NCI-H226 (cell line): ENCODE data around the gene TMEM270.

Experiments used
- DNase-seq: peaks from one replicate; pipeline ENCODE4 v3.0.0-alpha.2; 2015

The TMEM270 gene

DNA sequence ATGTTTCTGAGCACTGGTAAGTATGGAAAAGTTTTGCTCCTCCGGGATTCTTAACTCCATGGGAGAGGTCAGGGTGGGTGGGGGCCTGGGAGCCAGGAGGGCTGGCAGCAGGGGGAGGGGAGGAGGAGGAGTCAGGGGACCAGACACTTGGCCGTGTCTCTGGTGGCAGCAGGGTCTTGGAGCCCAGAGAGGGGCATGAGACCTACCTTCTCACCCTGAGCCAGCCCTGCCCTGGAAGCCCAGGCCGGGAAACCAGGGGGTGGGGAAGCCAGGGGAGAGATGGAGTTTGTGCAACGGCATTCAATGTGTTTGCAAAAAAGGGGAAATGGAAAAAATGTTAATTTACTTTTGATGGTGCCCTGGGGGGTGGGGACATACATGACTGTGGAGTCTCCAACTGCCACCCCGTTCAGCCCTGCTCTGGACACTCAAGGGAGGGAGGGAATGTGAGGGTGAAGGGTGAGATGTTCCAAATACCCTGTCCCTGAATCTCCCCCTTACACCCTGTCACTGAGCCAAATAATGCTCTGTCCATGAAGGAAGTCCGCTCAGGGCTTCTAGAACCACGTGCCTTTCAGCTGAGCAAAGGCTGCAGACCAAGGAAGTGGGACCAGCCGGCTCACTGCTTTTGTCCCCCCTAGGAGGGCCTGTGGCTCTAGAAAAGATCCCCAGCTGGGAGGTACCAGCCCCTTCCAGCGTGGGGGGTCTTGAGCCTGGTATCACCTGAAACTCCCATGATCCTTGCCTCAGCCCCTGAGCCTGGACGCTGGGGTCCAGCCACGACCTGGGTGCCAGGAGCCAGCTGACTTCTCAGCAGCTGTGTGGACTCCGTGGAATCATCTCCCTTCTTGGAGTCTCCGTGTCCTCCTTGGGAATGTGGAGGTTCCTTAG lies 48.3 kb downstream of the TMEM270 start:
- no peak for DNase-seq

DNA sequence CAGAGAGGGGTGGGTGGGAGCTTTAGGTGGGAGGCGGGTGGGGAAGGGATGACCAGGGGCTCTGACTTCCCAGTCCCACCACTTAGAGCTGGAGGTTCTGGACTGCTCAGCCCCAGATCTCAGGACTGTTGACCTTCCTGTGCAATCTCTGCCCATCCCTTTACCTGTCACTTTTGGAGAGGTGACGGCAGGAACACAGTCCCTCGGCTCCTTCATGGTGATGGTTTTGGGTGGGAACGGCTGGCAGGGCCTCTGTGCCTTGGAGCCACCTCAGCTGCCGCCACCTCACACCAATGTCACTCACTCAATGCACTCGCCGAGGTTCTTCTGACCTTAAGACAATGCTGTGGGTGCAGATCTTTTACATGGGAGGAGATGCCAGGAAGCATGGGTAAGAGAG lies 49.0 kb downstream of the TMEM270 start:
- no peak for DNase-seq

DNA sequence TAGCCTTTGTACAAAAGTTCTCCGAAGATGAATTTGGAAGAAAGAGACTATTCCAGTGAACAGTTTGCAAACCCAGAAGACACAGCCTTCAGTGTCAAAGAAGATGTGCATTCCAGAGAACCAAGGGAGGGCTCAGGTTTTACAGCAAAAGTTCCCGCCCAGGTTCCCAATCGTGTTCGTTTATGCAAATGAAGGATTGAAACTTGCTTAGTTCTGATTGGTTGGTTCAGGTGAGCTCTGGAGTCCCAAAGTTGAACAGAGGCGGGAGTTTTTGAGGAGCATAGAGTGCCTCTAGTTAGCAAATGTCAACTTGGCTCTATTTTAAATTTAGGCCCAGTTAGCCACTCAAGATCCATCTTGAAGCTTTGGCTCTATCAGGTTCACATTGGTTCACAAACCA lies 51.3 kb downstream of the TMEM270 start:
- no peak for DNase-seq
